Chondrocyte (in vitro differentiated cells): Measurements from ENCODE around the gene GNB1. TPM values are rescaled to one million over a fixed set of nuclear protein-coding genes. Genes with fewer than 3 reads are reported as not detected.

ENCODE experiments used
- DNase-seq: peaks from one replicate; pipeline ENCODE4 v3.0.0; 2021; ENCODE audit warnings: mixed read lengths, low spot score
- H3K27ac Mint-ChIP-seq: one replicate; pipeline ENCODE4 v1.8.0; 2021; ENCODE audit warnings: mild to moderate bottlenecking, moderate library complexity, mixed read lengths; ENCODE audit not compliant: unreplicated experiment
- H3K27me3 Mint-ChIP-seq: 2 replicates; pipeline ENCODE4 v1.8.0; 2021; ENCODE audit warnings: low read depth, mixed read lengths
- H3K36me3 Mint-ChIP-seq: 2 replicates; pipeline ENCODE4 v1.8.0; 2021; ENCODE audit warnings: low read depth, mixed read lengths
- H3K4me1 Mint-ChIP-seq: 2 replicates; pipeline ENCODE4 v1.8.0; 2021; ENCODE audit warnings: low read depth, mild to moderate bottlenecking, mixed read lengths
- H3K4me3 Mint-ChIP-seq: one replicate; pipeline ENCODE4 v1.8.0; 2021; ENCODE audit warnings: mild to moderate bottlenecking, moderate library complexity, mixed read lengths; ENCODE audit not compliant: unreplicated experiment
- H3K9me3 Mint-ChIP-seq: 2 replicates; pipeline ENCODE4 v1.8.0; 2021; ENCODE audit warnings: low read depth, mixed read lengths
- CTCF ChIP-seq: fragments of 200-600 bp; sonication (generic); IDR thresholded peaks from 2 replicates; pipeline ENCODE4 v1.5.0; 2021; ENCODE audit warnings: antibody characterized with exemption, mild to moderate bottlenecking, moderate library complexity
- total RNA-seq: library from RNA; stranded (reverse); gene quantifications from 3 replicates; pipeline ENCODE4 v1.2.1, GENCODE V29; 2021

Gene GNB1
- total RNA-seq, 1 donor from 2014 or later: 538 TPM

DNA sequence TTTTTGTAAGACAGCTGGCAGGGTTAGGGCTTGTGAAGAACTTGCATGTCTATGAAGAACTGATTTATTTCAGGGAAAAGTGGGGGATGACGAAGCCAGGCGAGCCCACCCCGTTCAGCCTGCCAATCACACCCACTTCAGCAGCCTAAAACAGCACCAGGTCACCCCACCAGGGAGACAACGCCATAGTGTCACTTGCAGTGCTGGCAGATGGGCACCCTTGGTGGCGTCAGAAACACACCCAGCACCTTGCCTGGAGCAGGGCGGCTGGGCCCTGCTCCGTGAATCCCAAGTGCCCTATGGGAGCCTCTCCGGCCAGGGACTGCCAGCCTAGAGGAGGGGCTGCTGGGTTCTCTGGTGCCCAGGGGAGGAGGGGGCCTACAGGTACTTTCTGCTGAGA lies 107.6 kb downstream of the GNB1 start:
- DNase-seq: no peak
- Mint-ChIP-seq H3K4me3 (no peak overlapping the region), H3K27me3 (no peaks in the 10 kb centered on the region), H3K27ac (peak overlapping the region; percentile 28), H3K9me3 (no peaks in the 10 kb centered on the region), H3K4me1 (peaks cover 33% of the 10 kb centered on the region), H3K36me3 (peaks cover 20% of the 10 kb centered on the region)
- TF ChIP-seq CTCF: no peak

GRCh38 chr1:1782399-1783221 lies 108.3 kb downstream of the GNB1 start:
- peak overlapping the region; percentile 28 for H3K27ac Mint-ChIP-seq
- H3K4me1 Mint-ChIP-seq: peaks cover 33% of the 10 kb centered on the region
- H3K9me3 Mint-ChIP-seq: no peaks in the 10 kb centered on the region
- H3K27me3 Mint-ChIP-seq: no peaks in the 10 kb centered on the region
- no peak overlapping the region for H3K4me3 Mint-ChIP-seq
- DNase-seq: no peak
- peaks cover 17% of the 10 kb centered on the region for H3K36me3 Mint-ChIP-seq
- TF ChIP-seq CTCF: no peak

DNA sequence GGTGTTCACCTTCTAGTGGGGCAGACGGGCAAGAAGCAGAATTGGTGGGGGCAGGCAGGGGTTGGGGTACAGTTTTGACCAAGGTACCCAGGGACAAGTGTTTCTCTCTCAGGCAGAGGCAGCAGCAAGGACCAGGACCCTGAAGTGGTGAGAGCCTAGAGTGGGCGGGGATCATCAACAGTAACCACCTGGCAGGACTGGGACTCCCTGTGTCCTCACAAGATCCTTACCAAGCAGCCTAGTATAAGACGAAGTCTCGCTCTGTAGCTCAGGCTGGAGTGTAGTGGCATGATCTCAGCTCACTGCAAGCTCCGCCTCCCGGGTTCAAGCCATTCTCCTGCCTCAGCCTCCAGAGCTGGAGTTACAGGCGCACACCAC lies 109.4 kb downstream of the GNB1 start:
- Mint-ChIP-seq H3K9me3 (no peaks in the 10 kb centered on the region), H3K36me3 (peaks cover 7% of the 10 kb centered on the region), H3K4me1 (peaks cover 43% of the 10 kb centered on the region), H3K4me3 (no peak overlapping the region), H3K27me3 (no peaks in the 10 kb centered on the region), H3K27ac (peak overlapping the region; percentile 49)
- no peak for DNase-seq
- no peak for TF ChIP-seq CTCF

- Mint-ChIP-seq H3K36me3 (peaks cover 3% of the 10 kb centered on the region), H3K27ac (peak overlapping the region; percentile 49), H3K4me3 (no peak overlapping the region), H3K9me3 (no peaks in the 10 kb centered on the region), H3K4me1 (peaks cover 48% of the 10 kb centered on the region), H3K27me3 (no peaks in the 10 kb centered on the region)
- no peak for DNase-seq
- TF ChIP-seq CTCF: no peak
Measured at GRCh38 chr1:1780598-1781525, 110.0 kb downstream of the GNB1 start.
